Measurements from ENCODE around the gene DNAAF5.

The DNAAF5 gene

GRCh38 chr7:818031-818699 is 91.7 kb downstream of the DNAAF5 start:
- no peak for DNase-seq

DNA sequence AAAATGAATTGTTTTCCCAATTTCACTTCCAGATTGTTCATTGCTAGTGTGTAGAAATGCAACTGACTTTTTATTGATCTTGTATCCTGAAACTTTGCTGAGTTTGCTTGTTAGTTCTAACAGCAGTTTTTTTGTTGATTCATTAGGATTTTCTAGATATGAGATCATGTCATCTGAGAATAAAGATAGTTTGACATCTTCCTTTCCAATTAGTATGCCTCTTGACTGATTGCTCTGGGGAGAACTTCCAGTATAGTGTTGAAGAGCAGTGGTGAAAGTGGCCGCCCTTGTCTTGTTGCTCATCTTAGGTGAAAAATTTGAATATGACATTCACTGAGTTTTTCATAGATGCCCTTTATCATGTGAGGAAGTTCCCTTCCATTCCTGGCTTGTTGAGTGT is 93.8 kb downstream of the DNAAF5 start:
- DNase-seq = no peak

DNA sequence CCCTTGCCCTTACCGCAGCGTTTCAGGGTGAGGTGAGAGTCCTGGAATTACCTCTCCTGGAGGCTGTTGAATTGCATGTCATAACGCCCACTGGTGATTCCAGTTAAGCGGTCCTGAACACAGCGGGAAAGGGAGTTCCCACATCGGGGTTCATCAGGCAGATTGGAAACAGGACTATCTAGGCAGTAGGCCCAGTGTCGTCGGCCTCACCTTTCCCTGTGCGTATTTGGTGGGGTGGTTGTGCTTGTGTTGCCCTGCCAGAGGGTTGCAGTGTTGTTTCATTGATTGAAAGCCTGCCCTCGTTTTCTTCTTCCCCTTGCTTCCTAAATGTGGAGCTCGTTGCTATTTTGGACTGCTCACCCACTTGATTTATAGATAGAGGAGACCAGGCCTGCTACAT is 95.2 kb downstream of the DNAAF5 start:
- no peak for DNase-seq

GRCh38 chr7:822692-823276 is 96.3 kb downstream of the DNAAF5 start:
- no peak for DNase-seq

DNA sequence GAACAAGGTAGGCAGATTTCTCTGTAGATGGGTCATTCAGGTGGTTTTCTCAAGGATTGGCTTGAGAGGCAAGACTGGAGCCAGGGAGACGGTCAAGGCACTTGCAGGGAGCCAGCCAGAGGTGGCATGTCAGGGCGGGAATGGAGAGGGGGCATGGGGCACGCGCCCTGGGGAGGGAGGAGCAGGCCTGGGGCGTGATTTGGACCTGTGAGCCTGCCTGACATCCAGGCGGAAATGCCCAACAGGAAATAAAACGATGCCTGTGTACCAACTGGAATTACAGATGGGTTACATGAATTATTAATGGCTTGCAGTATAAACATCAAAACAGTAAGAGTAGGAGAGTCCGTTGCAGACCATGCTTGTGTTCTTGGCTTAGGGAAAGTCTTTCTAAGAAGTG is 97.2 kb downstream of the DNAAF5 start:
- DNase-seq = no peak

GRCh38 chr7:824081-824480 is 97.6 kb downstream of the DNAAF5 start:
- DNase-seq = no peak

- no peak for DNase-seq
These were observed 98.2 kb downstream of the DNAAF5 start for GRCh38 chr7:824664-825063.

DNA sequence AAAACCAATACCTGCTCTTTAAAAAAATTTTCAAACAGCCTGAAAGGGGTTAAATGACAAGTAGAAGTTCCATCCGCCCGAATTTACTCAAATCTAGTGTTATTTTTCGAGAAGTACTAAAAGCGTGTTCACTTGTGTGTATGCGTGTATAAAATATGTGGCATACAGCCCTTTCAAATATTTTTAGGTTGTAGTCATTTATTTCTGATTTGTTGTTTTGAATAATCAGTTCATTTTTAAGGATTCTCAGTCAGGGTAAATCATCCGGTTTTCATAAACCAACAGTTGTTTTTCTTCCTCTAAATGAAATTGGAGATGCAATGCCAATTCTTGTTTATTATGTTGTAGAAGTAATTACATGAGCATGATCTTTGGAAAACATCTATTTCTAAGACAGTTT is 98.9 kb downstream of the DNAAF5 start:
- DNase-seq = no peak

GRCh38 chr7:826230-826917 is 99.9 kb downstream of the DNAAF5 start:
- DNase-seq = no peak

GRCh38 chr7:828793-829561 is 102.5 kb downstream of the DNAAF5 start:
- DNase-seq = peak; percentile 74

DNA sequence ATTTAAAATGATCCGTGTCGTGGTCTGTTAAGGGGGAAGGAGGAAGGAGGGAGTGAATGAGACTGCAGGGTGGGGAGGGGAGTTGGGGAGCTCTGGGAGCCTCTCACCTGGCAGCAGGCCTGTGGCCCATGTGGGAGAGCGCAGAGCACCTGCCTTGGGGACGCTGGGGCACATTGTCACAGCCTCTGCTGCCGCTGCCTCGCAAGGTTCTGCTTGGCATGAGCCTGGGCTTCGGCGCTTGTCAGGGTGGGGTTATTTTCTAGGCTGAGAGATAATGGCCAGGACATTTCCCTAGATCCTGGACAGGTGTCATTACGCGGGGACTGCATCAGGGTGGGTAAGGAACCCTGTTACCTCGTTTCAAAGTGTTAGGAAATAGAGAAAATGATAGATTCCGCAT is 103.6 kb downstream of the DNAAF5 start:
- DNase-seq = peak; percentile 87

GRCh38 chr7:831596-832166 is 105.2 kb downstream of the DNAAF5 start:
- no peak for DNase-seq

- no peak for DNase-seq
These were observed 105.9 kb downstream of the DNAAF5 start, which contains the start of gene SUN1 for GRCh38 chr7:832167-832967. SUN1 (plus strand) TSS chr7:832476; CDS start chr7:832525, 49 bp downstream.

- DNase-seq = no peak
These were observed 106.5 kb downstream of the DNAAF5 start for GRCh38 chr7:832968-833424.

DNA sequence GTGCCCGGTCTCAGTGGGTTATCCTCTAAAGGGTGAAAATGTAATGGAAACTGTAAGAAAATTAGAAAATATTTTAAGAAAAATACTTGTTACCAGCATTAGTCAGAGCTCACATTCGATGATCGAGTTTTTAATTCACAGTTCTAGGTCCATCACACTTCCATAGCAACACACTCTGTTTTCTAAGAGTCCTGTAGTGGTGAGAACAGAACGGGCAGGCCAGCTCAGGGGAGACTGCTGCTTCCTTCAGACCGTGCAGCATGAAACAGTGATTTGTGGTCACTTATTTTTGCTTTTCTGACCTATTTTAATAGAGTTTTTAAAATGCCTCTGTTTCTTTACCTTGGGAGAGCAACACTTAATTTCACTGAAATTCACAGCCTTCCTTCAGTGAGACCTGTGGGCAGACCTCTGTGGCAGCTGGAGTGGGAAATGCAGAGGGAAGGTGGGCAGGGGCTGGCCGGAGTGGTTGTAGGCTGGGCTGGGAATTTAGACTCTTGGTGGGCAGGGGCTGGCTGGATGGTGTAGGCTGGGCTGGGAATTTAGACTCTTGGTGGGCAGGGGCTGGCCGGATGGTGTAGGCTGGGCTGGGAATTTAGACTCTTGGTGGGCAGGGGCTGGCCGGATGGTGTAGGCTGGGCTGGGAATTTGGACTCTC is 107.2 kb downstream of the DNAAF5 start:
- no peak for DNase-seq

- DNase-seq = no peak
These were observed 107.8 kb downstream of the DNAAF5 start for GRCh38 chr7:834277-834676.

- DNase-seq = no peak
These were observed 108.5 kb downstream of the DNAAF5 start for GRCh38 chr7:835021-835420.

DNA sequence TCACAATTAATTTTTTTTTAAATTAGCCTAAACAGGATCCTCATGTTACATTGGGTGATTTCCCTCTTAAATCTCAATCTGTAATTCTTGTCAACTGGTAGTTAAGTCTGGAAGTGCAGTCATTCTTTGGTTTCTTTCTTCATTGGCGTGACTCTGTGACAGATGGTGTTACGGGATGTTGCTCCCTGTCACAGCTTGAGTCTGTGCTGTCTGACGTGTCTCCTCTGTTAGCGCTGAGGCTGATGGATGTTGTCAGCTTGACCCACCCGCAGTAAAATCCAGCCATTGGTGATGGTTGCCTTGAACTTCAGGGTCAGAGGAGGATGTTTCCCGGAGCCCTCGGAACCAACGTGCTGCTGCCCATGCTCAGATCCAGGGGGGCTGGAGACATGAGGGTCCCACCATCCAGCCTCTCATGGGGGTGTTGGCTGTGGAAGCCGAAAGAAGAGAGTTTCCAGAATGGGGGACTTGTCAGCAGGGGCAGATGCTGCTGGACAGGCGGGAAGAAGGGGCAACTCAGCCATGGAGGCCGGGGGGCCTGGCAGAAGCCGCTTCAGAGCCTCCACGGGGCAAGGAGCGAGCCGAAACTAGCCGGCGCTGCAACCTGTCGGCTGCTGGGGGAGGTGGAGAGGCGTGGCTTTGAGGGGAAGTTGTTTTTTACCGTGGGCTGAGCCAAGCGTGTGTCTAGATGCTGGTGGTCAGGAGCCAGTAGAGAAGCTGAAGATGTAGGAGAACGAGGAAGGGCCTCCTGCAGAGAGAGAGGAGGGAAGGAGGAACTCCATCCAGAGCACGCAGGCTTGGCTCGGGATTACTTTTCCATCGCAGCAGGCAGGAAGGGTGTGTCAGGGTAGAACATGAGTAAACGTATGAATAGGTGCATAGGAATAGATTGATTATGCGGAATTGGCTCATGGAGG is 109.2 kb downstream of the DNAAF5 start:
- DNase-seq = no peak

Measured in NCI-H2107 (cell line).